Fibroblast of lung (primary cell): Measurements from ENCODE around the gene COL18A1. TPM values are rescaled to one million over a fixed set of nuclear protein-coding genes. Genes with fewer than 3 reads are reported as not detected.

Source experiments
- DNase-seq, 2 donors: peaks; one replicate each; pipeline versions ENCODE4 v3.0.0 to v3.0.0-alpha.2; 2010; ENCODE audit warnings: low read depth in 2 of 2
- H2AFZ ChIP-seq: 2 replicates; pipeline ENCODE4 v1.5.1; 2012; ENCODE audit warnings: low read length, control low read depth, inconsistent platforms
- H3K27ac ChIP-seq: 2 replicates; pipeline ENCODE4 v1.5.1; 2011; ENCODE audit warnings: low read length, control low read depth; ENCODE audit not compliant: insufficient read depth
- H3K27me3 ChIP-seq: 2 replicates; pipeline ENCODE4 v1.5.1; 2011; ENCODE audit warnings: mild to moderate bottlenecking, low read length; ENCODE audit not compliant: control insufficient read depth, insufficient read depth
- H3K36me3 ChIP-seq: 2 replicates; pipeline ENCODE4 v1.5.1; 2011; ENCODE audit warnings: low read length; ENCODE audit not compliant: control insufficient read depth, insufficient read depth
- H3K4me1 ChIP-seq: 2 replicates; pipeline ENCODE4 v1.5.1; 2011; ENCODE audit warnings: low read length; ENCODE audit not compliant: control insufficient read depth, insufficient read depth; ENCODE audit errors: extremely low read depth
- H3K4me2 ChIP-seq: 2 replicates; pipeline ENCODE4 v1.5.1; 2011; ENCODE audit warnings: low read length, control low read depth; ENCODE audit not compliant: insufficient read depth; ENCODE audit errors: extremely low read depth
- H3K4me3 ChIP-seq, 4 experiments: fragments of 200-600 bp in 1 of 4; sonication (generic) in 1 of 4; replicated peaks in 1 of 4; 2 replicates each; pipeline ENCODE4 v1.5.1; 2011 to 2016; ENCODE audit warnings: low read length in 4 of 4, low read depth in 3 of 4, mild to moderate bottlenecking in 3 of 4, control low read depth in 2 of 4, inconsistent platforms in 1 of 4, mixed read lengths in 1 of 4; ENCODE audit not compliant: insufficient read depth in 1 of 4; ENCODE audit errors: control extremely low read depth in 1 of 4
- H3K79me2 ChIP-seq: 2 replicates; pipeline ENCODE4 v1.5.1; 2012; ENCODE audit warnings: mild to moderate bottlenecking, low read length, inconsistent platforms; ENCODE audit not compliant: control insufficient read depth, insufficient read depth
- H3K9ac ChIP-seq: 2 replicates; pipeline ENCODE4 v1.5.1; 2011; ENCODE audit warnings: mild to moderate bottlenecking, low read length, control low read depth; ENCODE audit not compliant: insufficient read depth
- H3K9me3 ChIP-seq: 2 replicates; pipeline ENCODE4 v1.5.1; 2012; ENCODE audit warnings: low read depth, low read length; ENCODE audit not compliant: control insufficient read depth, insufficient read depth
- H4K20me1 ChIP-seq: 2 replicates; pipeline ENCODE4 v1.5.1; 2011; ENCODE audit warnings: low read length; ENCODE audit not compliant: control insufficient read depth, insufficient read depth; ENCODE audit errors: extremely low read depth
- EZH2 ChIP-seq: IDR thresholded peaks from 2 replicates; pipeline ENCODE4 v1.5.1; 2012; ENCODE audit warnings: low read length, control low read depth, mild to moderate bottlenecking; ENCODE audit errors: missing control alignments
- polyA plus RNA-seq, 2 donors: library from polyadenylated mRNA; depleted of rRNA in 1 of 2; stranded (reverse) in 1 of 2; unstranded in 1 of 2; fragments of >200 nt; gene quantifications; 2 replicates each; pipeline ENCODE4 v1.2.1, GENCODE V29; 2011 to 2012; ENCODE audit warnings: missing spikeins in 1 of 2
- total RNA-seq: library from RNA; depleted of rRNA; stranded (reverse); fragments of >200 nt; gene quantifications from 2 replicates; pipeline ENCODE4 v1.2.1, GENCODE V29; 2014
- TF ChIP-seq, protein P1 (sequence below), 2 donors: IDR thresholded peaks in 1 of 2; conservative IDR thresholded peaks in 1 of 2; 1 replicate in 1 of 2; 2 replicates in 1 of 2; pipeline ENCODE4 v1.5.1; 2011 to 2012; ENCODE audit warnings: low read length in 2 of 2, control low read depth in 1 of 2, inconsistent platforms in 1 of 2, low read depth in 1 of 2, mild to moderate bottlenecking in 1 of 2

Gene COL18A1
- total and polyA plus RNA-seq, 2 donors (not counting 1 experiment from before 2014, with no cell fraction given) = 24.3 to 38.8 TPM

DNA sequence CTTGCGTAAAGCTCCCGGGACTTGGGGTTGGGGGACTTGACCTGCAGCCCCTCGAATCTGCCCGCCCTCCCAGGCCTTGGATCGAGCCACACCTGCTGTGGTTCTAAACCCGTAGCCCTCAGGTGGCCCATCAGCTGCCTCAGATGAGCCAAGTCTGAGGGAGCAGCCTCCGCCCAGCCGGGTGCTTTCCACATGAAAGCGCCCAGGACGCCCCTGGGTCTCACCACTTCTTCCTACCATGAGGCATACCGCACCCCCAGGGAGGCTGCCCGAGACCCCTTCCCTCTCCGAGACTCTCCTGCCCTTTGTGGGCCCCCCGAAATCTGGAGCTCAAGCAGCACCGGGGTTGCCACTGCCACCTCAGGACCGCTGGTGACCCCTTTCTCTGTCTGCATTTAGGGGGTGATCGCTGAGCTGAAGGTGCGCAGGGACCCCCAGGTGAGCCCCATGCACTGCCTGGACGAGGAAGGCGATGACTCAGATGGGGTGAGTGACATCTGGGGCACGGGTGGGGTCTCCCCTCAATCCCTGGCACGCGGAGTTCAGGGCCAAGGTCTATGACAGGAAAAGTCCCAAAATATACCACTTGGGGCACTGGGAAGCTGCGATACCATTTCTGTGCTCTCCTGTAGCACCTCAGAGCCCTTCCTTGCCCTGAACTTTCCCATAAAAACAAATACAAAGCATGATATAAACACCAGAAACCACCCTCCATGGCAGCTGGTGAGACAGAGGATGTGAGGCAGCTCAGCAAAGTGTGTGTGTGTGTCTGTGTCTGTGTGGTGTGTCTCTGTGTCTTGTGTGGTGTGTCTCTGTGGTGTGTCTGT is 68.7 kb downstream of the COL18A1 start:
- TF ChIP-seq, protein P1, sequence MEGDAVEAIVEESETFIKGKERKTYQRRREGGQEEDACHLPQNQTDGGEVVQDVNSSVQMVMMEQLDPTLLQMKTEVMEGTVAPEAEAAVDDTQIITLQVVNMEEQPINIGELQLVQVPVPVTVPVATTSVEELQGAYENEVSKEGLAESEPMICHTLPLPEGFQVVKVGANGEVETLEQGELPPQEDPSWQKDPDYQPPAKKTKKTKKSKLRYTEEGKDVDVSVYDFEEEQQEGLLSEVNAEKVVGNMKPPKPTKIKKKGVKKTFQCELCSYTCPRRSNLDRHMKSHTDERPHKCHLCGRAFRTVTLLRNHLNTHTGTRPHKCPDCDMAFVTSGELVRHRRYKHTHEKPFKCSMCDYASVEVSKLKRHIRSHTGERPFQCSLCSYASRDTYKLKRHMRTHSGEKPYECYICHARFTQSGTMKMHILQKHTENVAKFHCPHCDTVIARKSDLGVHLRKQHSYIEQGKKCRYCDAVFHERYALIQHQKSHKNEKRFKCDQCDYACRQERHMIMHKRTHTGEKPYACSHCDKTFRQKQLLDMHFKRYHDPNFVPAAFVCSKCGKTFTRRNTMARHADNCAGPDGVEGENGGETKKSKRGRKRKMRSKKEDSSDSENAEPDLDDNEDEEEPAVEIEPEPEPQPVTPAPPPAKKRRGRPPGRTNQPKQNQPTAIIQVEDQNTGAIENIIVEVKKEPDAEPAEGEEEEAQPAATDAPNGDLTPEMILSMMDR (conservative IDR thresholded peaks at IDR 0.05 in 1 of 2, IDR thresholded peaks at IDR 0.05 in 1 of 2; ENCODE audit: low read depth in 1 of 2, low read length in 2 of 2) = no peak
- no peak for TF ChIP-seq EZH2
- no peaks in the 10 kb centered on the region for H3K27me3 ChIP-seq
- H3K27ac ChIP-seq = peak overlapping the region; percentile 7
- H3K9me3 ChIP-seq = no peaks in the 10 kb centered on the region
- H3K9ac ChIP-seq = no peak overlapping the region
- no peak overlapping the region for H3K4me3 ChIP-seq
- H4K20me1 ChIP-seq = no peaks in the 10 kb centered on the region
- DNase-seq = peak in 1 of 2 donors; percentile 39
- peaks cover 7% of the 10 kb centered on the region for H3K36me3 ChIP-seq
- peaks cover 3% of the 10 kb centered on the region for H3K79me2 ChIP-seq
- H2AFZ ChIP-seq = no peak overlapping the region
- H3K4me2 ChIP-seq = no peak overlapping the region
- peaks cover 20% of the 10 kb centered on the region for H3K4me1 ChIP-seq

DNA sequence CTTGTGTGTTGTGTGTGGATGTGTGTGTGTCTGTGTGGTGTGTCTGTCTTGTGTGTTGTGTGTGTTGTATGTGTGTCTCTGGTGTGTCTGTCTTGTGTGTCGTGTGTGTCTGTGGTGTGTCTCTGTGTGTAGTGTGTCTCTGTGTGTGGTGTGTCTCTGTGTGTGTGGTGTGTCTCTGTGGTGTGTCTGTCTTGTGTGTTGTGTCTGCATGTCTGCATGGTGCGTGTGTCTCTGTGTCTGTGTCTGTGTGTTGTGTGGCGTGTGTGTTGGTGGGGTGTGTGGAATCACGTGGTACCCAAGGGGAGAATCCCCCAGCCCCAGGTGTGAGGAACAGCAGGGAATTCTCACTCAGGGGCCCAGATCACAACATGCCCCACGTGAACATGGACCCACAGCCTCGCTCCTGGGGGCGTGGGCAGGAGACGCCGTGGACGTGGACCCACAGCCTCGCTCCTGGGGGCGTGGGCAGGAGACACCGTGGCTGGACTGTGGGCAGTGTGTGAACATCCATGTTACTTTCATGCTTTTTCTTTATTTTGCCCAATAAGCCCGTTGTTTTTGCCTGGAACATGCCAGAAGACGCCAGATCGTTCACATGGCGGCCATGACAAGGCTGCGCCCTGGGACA is 69.5 kb downstream of the COL18A1 start:
- no peak for DNase-seq
- Histone ChIP-seq H3K27me3 (no peaks in the 10 kb centered on the region), H3K4me2 (no peak overlapping the region), H3K4me3 (no peak overlapping the region), H2AFZ (no peak overlapping the region), H3K9me3 (no peaks in the 10 kb centered on the region), H3K4me1 (peaks cover 18% of the 10 kb centered on the region), H3K36me3 (peaks cover 12% of the 10 kb centered on the region), H3K27ac (peak overlapping the region; percentile 7), H4K20me1 (no peaks in the 10 kb centered on the region), H3K79me2 (peaks cover 3% of the 10 kb centered on the region), H3K9ac (no peak overlapping the region)
- TF ChIP-seq, protein P1 (conservative IDR thresholded peaks at IDR 0.05 in 1 of 2, IDR thresholded peaks at IDR 0.05 in 1 of 2; ENCODE audit: low read depth in 1 of 2, low read length in 2 of 2) = no peak
- TF ChIP-seq EZH2 = no peak

DNA sequence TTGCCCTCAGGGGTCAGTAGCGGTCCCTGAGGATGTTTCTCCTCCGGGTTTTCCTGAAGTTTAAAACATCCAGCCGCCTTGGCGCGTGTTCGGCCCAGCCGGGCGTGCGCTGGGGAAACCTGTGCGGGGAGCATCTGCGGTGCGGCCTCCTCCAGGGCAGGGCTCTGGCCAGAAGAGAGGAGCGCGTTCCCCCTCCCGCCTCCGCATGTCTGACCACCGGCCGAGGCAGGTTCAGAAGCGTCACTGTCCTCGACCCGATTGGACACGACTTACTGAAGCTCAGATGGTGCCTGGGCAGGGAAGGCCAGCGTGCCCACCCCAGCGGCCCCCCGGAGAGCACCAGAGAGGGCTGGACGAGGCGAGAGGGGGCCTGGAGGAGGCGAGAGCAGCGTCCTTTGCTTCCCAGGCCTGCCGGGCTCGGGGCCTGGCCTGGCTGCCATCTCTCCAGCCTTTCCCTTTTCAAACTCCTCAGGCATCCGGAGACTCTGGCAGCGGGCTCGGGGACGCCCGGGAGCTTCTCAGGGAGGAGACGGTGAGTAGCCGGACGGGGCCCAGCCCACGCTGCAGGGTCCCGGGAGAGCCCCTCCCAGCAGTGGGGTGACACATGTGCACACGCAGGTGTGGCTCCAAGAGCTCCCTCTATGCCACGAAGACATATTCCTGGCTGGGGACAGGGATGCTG is 70.2 kb downstream of the COL18A1 start:
- peaks cover 14% of the 10 kb centered on the region for H3K4me1 ChIP-seq
- H3K27ac ChIP-seq = no peak overlapping the region
- no peak overlapping the region for H3K4me3 ChIP-seq
- H3K36me3 ChIP-seq = peaks cover 12% of the 10 kb centered on the region
- H3K4me2 ChIP-seq = no peak overlapping the region
- peaks cover 3% of the 10 kb centered on the region for H3K79me2 ChIP-seq
- TF ChIP-seq, protein P1 (conservative IDR thresholded peaks at IDR 0.05 in 1 of 2, IDR thresholded peaks at IDR 0.05 in 1 of 2; ENCODE audit: low read depth in 1 of 2, low read length in 2 of 2) = no peak
- TF ChIP-seq EZH2 = no peak
- no peak for DNase-seq
- no peak overlapping the region for H3K9ac ChIP-seq
- H3K9me3 ChIP-seq = no peaks in the 10 kb centered on the region
- no peaks in the 10 kb centered on the region for H4K20me1 ChIP-seq
- no peak overlapping the region for H2AFZ ChIP-seq
- H3K27me3 ChIP-seq = no peaks in the 10 kb centered on the region
